Measurements from ENCODE around the gene RAB26.

RAB26 gene

GRCh38 chr16:2188395-2188794, 40.0 kb downstream of the RAB26 start:
- H3K4me3 Mint-ChIP-seq, result no peak overlapping the region
- no peak overlapping the region for H3K27ac Mint-ChIP-seq
- no peaks in the 10 kb centered on the region for H3K4me1 Mint-ChIP-seq
- H3K36me3 Mint-ChIP-seq, result no peaks in the 10 kb centered on the region
- H3K27me3 Mint-ChIP-seq, result no peaks in the 10 kb centered on the region
- no peaks in the 10 kb centered on the region for H3K9me3 Mint-ChIP-seq

- H3K4me3 Mint-ChIP-seq, result no peak overlapping the region
- no peaks in the 10 kb centered on the region for H3K4me1 Mint-ChIP-seq
These were observed 40.9 kb downstream of the RAB26 start for GRCh38 chr16:2189252-2189893.

GRCh38 chr16:2190002-2190658, 41.7 kb downstream of the RAB26 start:
- H3K27me3 Mint-ChIP-seq, result peaks cover 4% of the 10 kb centered on the region
- no peak overlapping the region for H3K4me3 Mint-ChIP-seq
- no peak overlapping the region for H3K27ac Mint-ChIP-seq
- no peaks in the 10 kb centered on the region for H3K36me3 Mint-ChIP-seq
- H3K4me1 Mint-ChIP-seq, result peaks cover 4% of the 10 kb centered on the region
- no peaks in the 10 kb centered on the region for H3K9me3 Mint-ChIP-seq

More at GRCh38 chr16:2189252-2189893, 40.9 kb downstream of the RAB26 start:
- no peaks in the 10 kb centered on the region for H3K36me3 Mint-ChIP-seq
- H3K9me3 Mint-ChIP-seq, result no peaks in the 10 kb centered on the region
- H3K27me3 Mint-ChIP-seq, result no peaks in the 10 kb centered on the region
- no peak overlapping the region for H3K27ac Mint-ChIP-seq

- Mint-ChIP-seq H3K9me3 (no peaks in the 10 kb centered on the region), H3K4me3 (no peak overlapping the region), H3K27me3 (peaks cover 4% of the 10 kb centered on the region), H3K4me1 (peaks cover 4% of the 10 kb centered on the region), H3K36me3 (no peaks in the 10 kb centered on the region), H3K27ac (no peak overlapping the region)
These were observed 42.4 kb downstream of the RAB26 start for GRCh38 chr16:2190659-2191445.

GRCh38 chr16:2191446-2191706, 43.0 kb downstream of the RAB26 start:
- no peak overlapping the region for H3K4me3 Mint-ChIP-seq
- no peaks in the 10 kb centered on the region for H3K9me3 Mint-ChIP-seq
- no peaks in the 10 kb centered on the region for H3K36me3 Mint-ChIP-seq
- H3K27ac Mint-ChIP-seq, result no peak overlapping the region
- H3K4me1 Mint-ChIP-seq, result peaks cover 4% of the 10 kb centered on the region
- peaks cover 4% of the 10 kb centered on the region for H3K27me3 Mint-ChIP-seq

GRCh38 chr16:2194166-2194834, 45.9 kb downstream of the RAB26 start:
- Mint-ChIP-seq H3K4me1 (peaks cover 4% of the 10 kb centered on the region), H3K4me3 (no peak overlapping the region), H3K27me3 (peaks cover 9% of the 10 kb centered on the region), H3K9me3 (no peaks in the 10 kb centered on the region), H3K27ac (no peak overlapping the region), H3K36me3 (no peaks in the 10 kb centered on the region)

GRCh38 chr16:2194852-2195321, 46.5 kb downstream of the RAB26 start:
- H3K36me3 Mint-ChIP-seq, result no peaks in the 10 kb centered on the region
- H3K4me3 Mint-ChIP-seq, result peak overlapping the region; percentile 36
- H3K27ac Mint-ChIP-seq, result no peak overlapping the region
- peaks cover 4% of the 10 kb centered on the region for H3K4me1 Mint-ChIP-seq
- H3K9me3 Mint-ChIP-seq, result no peaks in the 10 kb centered on the region
- peaks cover 9% of the 10 kb centered on the region for H3K27me3 Mint-ChIP-seq

GRCh38 chr16:2195322-2196161, 47.1 kb downstream of the RAB26 start:
- Mint-ChIP-seq H3K27ac (no peak overlapping the region), H3K27me3 (peaks cover 9% of the 10 kb centered on the region), H3K9me3 (no peaks in the 10 kb centered on the region), H3K4me1 (peaks cover 4% of the 10 kb centered on the region), H3K4me3 (peak overlapping the region; percentile 36), H3K36me3 (no peaks in the 10 kb centered on the region)

- H3K4me3 Mint-ChIP-seq, result peak within 1 kb of the TSS; percentile 59
- H3K9me3 Mint-ChIP-seq, result no peaks in the 10 kb centered on the region
- peaks cover 9% of the 10 kb centered on the region for H3K27me3 Mint-ChIP-seq
- H3K36me3 Mint-ChIP-seq, result no peaks in the 10 kb centered on the region
- peaks cover 4% of the 10 kb centered on the region for H3K4me1 Mint-ChIP-seq
- H3K27ac Mint-ChIP-seq, result no peak within 1 kb of the TSS
These were observed 47.9 kb downstream of the RAB26 start, which contains the start of gene CASKIN1 for GRCh38 chr16:2196162-2196980. CASKIN1 (minus strand) TSS chr16:2196605; CDS start chr16:2196432, 173 bp downstream.

GRCh38 chr16:2196981-2197511, 48.6 kb downstream of the RAB26 start:
- Mint-ChIP-seq H3K4me1 (peaks cover 4% of the 10 kb centered on the region), H3K9me3 (no peaks in the 10 kb centered on the region), H3K27ac (no peak overlapping the region), H3K4me3 (peak overlapping the region; percentile 59), H3K27me3 (peaks cover 9% of the 10 kb centered on the region), H3K36me3 (no peaks in the 10 kb centered on the region)

- Mint-ChIP-seq H3K4me1 (peaks cover 4% of the 10 kb centered on the region), H3K27me3 (peaks cover 9% of the 10 kb centered on the region), H3K36me3 (no peaks in the 10 kb centered on the region), H3K4me3 (peak overlapping the region; percentile 59), H3K9me3 (no peaks in the 10 kb centered on the region), H3K27ac (no peak overlapping the region)
These were observed 49.3 kb downstream of the RAB26 start for GRCh38 chr16:2197765-2198164.

- Mint-ChIP-seq H3K27me3 (peaks cover 9% of the 10 kb centered on the region), H3K36me3 (no peaks in the 10 kb centered on the region), H3K4me3 (peak overlapping the region; percentile 59), H3K4me1 (peaks cover 4% of the 10 kb centered on the region), H3K9me3 (no peaks in the 10 kb centered on the region), H3K27ac (no peak overlapping the region)
These were observed 49.9 kb downstream of the RAB26 start for GRCh38 chr16:2198283-2198682.

- peaks cover 4% of the 10 kb centered on the region for H3K4me1 Mint-ChIP-seq
- H3K9me3 Mint-ChIP-seq, result no peaks in the 10 kb centered on the region
- no peak overlapping the region for H3K27ac Mint-ChIP-seq
- no peak overlapping the region for H3K4me3 Mint-ChIP-seq
- peaks cover 9% of the 10 kb centered on the region for H3K27me3 Mint-ChIP-seq
- H3K36me3 Mint-ChIP-seq, result no peaks in the 10 kb centered on the region
These were observed 50.7 kb downstream of the RAB26 start for GRCh38 chr16:2199095-2199494.

GRCh38 chr16:2199621-2200139, 51.3 kb downstream of the RAB26 start:
- Mint-ChIP-seq H3K27ac (no peak overlapping the region), H3K4me1 (peaks cover 10% of the 10 kb centered on the region), H3K9me3 (no peaks in the 10 kb centered on the region), H3K36me3 (no peaks in the 10 kb centered on the region), H3K27me3 (peaks cover 9% of the 10 kb centered on the region), H3K4me3 (no peak overlapping the region)
